Right renal pelvis (tissue), 4 donors: ENCODE data around the gene C2CD4D. TPM values are rescaled to one million over a fixed set of nuclear protein-coding genes. Genes with fewer than 3 reads are reported as not detected.
"Not testable (repeated sequence)": the region's sequence is repeated elsewhere in the genome, so short reads cannot be mapped to it uniquely, and the experiment has no call there.

Experiments
- DNase-seq, 4 donors: peaks; one replicate each; pipeline ENCODE4 v3.0.0-alpha.2; 2013; ENCODE audit warnings: low read depth in 4 of 4, low spot score in 3 of 4, missing footprints in 1 of 4
- polyA plus RNA-seq, 4 donors: library from polyadenylated mRNA; unstranded; fragments of 120-200 nt; gene quantifications; one replicate each; pipeline ENCODE4 v1.2.1, GENCODE V29; 2013; ENCODE audit not compliant: insufficient read length in 4 of 4

The C2CD4D gene
- polyA plus RNA-seq, 4 donors: 0.18 to 0.64 (median 0.23) TPM

DNA sequence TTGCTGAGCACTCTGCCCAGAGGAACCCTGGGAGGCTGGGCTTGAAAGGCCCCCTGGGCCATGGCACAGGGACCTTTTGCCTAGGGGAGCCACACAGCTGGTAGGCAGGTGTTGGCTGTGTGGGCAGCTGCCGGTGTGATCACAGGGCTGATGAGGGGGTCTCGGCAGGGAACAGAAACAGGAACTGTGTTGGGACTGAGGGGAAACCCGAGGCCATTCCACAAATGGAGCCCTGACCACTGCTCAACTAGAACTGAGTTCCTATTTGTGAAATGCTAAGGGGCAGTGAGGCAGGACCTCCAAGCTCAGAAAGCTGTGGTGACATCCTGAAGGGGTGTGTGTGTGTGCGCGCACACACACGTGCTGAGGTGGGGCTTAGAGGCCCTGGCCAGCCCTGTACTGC, 20.3 kb upstream of the C2CD4D start:
- no peak for DNase-seq

DNA sequence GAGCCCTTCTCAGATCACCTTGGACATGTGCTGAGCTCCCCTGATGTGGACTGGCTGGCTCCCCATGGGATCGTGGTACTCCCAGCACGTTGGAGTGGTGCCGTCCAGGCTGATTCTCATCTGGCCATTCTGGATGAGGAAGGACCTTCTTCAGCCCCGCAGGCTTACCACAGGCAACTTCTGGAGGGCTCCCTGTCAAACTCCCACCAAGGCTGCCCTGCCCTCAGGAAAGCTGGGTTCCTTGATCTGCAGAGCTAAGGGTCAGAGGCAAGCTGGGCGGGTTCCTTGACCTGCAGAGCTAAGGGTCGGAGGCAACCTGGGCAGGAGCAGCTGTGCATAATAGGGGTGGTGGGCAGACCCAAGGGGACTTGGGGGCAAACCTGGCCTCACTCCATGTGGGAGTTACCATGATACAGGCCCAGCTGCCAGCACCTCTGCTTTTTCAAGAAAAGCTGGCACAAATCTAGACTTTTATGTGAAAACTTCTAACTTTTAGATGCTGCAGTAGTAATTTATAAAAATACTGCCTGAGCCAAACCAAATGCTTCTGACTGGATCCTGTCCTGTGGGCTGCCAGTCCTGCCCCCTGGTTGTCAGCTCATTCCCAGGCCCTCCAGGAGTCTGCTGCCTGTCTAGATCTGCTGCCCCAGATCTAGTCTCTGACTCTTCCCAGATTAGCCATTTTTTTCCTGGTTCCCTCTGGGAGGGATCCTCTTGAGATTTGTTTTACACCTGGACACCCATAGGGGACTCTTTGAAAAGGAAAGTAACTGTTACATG, 19.5 kb upstream of the C2CD4D start:
- DNase-seq: no peak

DNA sequence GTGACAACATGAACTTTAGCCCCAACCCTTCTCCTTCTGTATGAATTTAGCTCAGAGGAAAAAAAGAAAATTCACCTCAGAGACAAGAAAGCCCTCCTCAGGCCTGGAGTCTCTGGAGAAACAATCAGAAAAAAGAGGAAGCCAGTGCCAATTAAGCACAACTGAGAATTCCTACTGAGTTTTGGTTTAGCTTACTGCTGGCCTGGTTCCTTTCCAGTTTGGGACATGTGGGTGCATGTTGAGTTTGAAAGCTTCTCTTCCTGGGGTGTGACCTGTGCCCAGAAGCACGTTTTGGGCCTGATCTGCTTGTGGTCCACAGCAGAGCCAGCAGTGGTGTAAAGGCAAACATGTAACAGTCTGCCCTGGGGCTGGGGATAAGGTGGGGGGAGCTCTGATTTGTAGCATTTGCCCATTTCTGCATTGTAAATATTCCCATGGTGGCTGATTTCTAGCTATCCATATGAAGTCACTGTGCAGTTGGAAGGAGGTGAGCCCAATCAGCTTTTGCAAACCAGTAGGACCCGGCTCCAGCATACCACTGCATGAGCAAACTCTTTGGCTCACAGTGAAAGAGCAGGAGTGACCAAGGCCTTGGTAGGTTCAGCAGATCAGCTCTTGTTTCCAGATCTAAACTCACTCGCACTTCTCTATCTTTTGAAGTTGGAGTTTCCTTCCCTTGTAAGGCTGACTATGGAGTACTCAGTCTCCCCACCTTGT, 18.6 kb upstream of the C2CD4D start:
- DNase-seq: no peak

DNA sequence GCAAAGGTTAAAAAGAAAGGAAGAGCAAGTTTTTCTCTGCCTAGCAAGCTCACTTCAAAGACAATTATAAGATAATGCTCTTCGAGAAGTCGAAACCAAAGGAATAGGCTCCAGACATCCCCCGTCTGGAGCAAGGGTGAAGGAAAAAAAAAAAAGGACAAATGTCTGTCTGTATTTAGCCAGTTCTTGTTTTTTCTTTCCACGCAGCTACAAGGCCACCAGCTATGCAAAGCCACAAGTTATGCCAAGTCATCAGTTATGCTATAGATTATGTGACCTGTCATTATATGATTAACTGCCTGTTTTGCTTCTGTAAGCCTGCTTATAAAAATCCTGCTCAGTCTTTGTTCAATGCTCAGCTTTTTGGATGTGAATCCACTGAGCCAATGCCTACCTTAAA, 16.3 kb upstream of the C2CD4D start:
- DNase-seq: no peak

DNA sequence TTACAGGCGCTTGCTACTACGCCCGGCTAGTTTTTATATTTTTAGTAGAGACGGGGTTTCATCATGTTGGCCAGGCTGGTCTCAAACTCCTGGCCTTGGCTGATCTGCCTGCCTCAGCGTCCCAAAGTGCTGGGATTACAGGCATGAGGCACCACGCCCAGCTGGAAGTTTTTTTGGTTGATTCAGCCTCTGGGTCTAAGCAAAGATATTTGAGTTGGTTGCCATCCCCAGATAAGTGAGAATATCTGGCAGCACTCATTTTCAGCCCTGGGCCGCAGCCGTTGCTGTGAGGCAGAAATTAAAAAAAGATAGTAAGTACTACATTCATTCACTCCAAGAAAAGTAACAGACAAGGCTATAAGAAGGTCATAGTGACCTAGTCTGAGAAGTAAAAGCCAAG, 15.9 kb upstream of the C2CD4D start:
- DNase-seq: not testable (repeated sequence)

DNA sequence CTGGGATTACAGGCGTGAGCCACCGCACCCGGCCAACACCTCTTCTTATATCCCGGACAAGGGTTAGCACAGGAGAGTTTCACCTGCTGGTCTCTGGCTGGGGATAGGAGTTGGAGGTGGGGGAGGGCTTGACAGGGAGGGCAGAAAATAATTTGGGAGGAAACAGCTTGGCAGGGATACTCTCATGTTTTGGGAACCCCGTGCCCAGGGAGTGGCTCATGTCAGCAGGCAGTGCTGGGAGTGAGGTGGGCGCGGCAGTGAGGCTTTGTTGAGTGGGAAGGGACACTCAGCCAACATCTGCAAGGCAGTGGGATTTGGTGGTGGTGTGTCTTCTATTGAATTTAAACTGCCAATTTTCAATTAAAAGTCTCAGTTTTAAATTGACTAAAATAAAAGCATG, 15.0 kb upstream of the C2CD4D start:
- no peak for DNase-seq

DNA sequence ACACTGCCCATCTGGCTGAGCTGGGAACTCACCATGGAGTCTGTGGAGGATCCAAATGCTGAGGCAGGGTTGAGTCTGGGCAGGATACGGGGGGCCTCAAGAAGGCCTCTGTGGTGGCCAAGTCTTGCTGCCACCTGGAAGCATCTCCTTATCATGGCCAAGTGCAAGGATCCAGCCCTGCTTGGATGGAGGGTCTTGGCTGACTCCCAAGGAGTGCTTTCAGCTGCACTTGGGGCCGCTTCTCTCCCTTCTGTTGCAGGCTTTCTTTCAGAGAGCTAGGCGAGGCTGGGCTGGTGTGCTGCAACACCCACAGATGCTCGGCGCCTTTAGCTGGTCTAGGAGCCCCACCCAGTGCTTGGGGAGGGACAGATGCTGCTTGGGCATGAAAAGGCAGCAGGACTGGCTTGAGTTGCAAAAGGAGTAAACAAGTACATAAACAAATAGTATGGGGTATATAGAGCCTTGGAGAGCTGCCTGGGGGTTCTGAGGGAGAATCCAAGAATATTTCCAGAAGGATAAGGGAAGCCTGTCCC, 13.9 kb upstream of the C2CD4D start, which contains the start of gene THEM5:
Gene THEM5 (minus strand): TSS at position 302 of the 533 bp plus-strand sequence. CDS start 147 bp downstream, at position 155.
- no peak for DNase-seq

DNA sequence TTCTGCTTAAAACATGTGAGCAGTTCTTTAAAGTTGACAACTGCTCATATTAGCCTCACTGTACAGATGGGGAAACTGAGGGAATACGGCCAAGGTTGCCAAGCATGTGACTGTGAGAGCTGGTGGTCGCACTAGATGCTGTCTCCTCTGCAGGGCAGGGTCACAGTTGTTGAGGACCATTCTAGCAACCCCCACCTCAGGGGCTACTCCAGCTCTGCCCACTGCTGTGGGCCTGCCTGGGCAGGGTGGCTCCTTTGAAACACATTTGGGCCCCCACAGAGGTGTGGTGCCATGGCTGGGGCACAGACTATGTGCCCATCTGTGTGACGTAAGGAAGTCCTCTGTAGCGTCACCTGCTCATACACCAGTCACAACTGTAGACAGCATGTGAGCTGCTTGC, 13.1 kb upstream of the C2CD4D start:
- DNase-seq: no peak

DNA sequence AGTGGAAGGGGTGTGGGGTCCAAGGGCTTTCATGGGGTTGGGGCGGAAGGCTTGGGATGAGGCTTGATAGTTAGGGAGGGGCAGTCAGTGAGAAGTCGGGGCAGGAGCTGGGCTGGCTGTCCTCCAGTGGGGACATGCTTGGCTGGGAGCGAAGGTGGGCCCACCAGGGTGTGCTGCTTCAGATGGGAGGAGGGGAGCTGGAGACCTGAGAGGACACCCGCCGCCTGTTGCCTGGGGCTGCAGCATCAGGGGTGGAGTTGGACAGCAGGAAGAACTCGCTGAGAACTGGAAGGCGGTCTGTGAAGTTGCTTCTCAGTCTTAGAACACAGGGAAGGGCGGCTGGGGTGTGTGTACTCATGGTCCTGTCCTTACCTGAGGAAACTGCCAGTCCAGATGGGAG, 12.3 kb upstream of the C2CD4D start:
- DNase-seq: no peak

DNA sequence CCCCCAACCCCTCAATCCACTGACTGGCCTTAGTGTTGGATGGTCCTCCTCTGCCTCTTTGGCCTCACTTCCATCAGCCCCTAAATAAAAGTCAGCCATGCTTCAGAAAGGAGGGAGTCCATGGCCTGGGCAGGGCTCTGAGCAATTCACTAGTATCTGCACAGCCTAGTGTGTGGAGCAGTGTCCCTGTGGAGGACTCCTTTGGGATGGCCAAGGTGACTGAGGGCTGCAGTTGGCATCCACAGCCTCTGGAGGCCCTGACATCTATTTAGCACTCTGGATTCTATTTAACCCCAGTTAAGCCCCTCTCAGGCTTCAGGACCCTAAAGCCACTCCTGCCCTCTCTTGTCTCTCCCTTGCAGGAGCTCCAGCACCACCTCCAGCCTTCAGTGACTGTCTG, 10.3 kb upstream of the C2CD4D start:
- DNase-seq: no peak

DNA sequence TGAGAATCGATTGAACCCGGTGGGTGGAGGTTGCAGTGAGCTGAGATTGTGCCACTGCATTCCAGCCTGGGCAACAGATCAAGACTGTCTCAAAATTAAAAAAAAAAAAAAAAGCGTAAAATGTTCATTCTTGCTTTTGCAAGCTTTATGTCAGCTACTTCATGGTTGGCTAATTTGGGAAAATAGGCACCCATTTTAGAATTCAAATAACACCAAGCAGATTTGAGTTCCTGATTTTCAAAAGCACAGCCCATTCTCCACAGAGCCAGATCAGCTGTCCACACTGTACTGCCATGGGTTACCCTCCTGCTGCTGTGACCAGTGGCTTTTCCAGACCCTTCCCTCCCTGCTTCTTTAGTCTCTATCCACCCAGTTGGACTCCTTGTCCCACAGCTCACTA, 9.5 kb upstream of the C2CD4D start:
- DNase-seq: no peak

DNA sequence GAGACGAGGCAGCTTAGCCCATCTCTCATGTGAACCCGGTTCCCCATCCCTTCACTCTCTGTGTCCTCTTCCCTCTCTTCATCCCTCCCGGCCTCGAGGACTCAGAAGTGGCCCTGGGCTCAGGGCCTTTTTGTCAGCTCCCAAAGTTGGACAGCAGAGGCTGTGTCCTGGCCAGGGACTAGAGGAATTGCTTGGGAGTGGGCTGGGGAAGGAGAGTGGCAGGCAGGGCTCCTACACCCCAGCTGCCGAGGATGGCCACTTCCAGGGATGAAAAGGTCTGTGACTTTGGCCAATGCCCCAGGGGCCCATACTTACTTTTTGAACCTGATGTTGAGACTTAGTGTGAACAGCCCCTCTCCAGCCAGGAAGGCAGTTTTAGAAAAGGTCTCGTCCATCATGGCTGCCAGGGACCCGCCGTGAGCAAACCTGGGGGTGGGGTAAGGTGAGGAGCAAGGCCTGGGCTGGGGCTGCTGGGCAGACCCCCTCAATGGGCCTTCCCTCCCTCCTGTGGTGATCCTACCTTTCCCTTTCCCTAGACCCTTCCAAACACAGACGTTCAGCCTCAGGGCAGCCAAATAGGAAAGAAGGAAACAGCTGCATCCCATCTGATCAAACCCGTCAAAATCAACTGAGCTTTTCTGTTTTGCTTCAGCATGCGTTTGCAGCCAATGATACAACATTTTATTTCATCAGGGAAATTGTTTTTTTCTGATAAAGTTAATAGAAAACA, 8.4 kb upstream of the C2CD4D start:
- no peak for DNase-seq

DNA sequence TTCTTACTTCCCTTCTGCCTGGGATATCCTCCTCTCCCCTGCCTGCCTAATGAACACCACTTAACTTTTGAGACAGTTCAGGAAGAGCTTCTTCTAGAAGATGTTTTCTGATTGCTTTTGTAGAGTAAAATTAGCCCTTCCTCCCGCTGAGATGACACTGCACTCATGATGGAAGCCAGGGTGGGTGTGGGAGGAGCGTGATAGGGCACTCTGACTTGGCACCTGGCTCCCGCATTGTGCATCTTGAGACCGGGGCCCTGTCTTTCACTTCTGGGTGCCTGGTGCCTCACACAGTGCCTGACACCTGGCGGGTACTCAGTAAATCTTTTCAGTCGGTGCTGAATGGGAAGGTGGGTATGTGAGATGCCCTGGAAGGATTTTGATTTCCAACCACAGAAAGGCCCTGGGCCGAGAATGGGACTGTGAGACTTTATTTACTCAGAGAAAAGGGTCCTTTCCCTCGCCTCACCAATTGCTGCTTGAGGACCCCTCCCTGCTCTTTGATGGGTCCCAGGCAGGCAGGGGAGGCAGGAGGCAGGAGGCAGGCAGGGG, 7.1 kb upstream of the C2CD4D start:
- no peak for DNase-seq

DNA sequence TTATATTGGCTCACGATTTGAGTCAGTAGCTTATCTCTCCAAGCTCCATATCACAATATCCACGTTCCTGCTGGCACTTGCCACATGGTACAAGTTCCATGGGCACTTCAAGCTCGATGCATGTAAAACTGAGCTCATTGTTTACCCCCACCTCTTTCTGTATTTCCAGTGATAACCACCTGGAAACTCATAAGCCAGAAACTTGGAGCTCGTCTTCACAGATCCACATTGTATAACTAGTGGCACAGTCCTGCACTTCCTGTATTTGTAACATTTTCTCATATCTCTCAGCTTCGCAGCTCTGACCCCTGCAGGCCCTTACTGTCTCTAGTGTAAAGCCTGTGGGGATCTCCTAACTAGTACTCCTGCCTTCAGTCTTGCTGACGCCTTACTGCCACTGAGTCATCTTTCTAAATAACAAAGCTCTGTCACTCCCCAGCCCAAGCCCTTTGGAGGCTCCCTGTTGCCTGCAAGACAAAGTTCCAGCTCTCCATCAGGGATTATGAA, 6.5 kb upstream of the C2CD4D start:
- DNase-seq: no peak

DNA sequence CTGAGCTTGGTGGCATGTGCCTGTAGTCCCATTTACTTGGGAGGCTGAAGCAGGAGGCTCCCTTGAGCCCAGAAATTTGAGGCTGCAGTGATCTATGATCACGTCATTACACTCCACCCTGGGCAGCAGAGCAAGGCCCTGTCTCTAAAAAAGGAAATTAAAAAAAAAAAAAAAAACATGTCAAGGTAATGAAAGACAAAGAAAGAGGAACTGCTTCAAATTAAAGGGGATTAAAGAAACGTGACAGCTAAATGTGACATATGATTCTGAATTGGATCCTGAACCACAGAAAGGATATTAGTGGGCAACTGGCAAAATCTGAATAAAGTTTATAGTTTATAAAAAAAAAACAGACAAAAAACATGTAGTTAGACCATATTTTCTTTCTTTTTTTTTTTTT, 3.8 kb upstream of the C2CD4D start:
- no peak for DNase-seq

DNA sequence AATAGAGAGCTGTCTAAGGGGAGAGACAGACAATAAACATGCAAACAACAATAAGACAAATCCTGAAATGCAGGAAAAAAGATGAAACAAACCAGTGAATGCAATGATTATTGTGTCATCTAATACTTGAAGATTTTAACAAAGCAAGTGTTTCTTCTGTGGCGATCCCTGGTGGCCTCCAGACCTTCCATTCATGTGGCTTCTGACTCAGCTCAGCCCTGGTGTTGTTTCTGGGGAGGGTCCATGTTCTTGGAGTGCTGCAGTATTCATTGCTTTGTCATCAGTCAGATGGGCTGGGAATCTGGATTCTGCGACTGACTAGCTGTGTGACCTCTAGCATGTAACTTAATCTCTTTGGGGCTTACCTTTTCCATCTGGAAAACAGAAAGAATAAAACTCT, 1.5 kb upstream of the C2CD4D start:
- DNase-seq: no peak

DNA sequence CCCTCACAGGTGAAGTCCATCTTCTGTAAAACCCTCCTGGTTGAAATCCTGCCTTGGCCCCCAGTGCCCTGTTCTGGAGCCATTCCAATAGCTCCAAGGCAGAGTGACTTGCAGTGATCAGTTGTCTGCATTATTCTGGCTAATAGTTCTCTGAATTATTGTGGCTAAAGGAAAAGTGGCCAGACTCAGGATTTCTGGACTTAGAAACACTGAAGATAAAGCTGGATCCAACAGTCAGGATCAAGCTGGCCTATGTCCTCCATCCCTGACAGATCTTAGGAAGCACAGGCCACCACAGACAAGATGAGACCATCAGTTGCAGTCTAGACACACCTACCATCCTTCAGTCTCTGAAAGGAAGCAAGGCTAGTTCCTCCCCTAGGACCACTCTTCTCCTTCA, 801 bp upstream of the C2CD4D start:
- no peak for DNase-seq

DNA sequence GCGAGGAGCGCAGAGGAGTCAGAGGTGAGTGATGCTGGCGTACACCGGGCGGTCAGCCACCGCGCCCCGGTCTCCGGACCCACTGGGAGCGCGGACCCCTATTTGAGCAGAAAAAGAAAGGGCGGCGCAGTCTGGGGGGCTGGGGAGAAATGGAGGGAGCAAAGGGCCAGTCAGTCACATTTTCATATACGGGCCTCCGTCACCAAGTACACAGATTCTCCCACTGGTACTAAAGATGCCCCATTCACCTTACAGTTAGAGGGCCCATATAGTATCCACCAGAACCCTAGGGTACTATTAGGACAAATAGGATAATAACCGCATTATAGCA, 573 bp downstream of the C2CD4D start:
- DNase-seq: no peak

DNA sequence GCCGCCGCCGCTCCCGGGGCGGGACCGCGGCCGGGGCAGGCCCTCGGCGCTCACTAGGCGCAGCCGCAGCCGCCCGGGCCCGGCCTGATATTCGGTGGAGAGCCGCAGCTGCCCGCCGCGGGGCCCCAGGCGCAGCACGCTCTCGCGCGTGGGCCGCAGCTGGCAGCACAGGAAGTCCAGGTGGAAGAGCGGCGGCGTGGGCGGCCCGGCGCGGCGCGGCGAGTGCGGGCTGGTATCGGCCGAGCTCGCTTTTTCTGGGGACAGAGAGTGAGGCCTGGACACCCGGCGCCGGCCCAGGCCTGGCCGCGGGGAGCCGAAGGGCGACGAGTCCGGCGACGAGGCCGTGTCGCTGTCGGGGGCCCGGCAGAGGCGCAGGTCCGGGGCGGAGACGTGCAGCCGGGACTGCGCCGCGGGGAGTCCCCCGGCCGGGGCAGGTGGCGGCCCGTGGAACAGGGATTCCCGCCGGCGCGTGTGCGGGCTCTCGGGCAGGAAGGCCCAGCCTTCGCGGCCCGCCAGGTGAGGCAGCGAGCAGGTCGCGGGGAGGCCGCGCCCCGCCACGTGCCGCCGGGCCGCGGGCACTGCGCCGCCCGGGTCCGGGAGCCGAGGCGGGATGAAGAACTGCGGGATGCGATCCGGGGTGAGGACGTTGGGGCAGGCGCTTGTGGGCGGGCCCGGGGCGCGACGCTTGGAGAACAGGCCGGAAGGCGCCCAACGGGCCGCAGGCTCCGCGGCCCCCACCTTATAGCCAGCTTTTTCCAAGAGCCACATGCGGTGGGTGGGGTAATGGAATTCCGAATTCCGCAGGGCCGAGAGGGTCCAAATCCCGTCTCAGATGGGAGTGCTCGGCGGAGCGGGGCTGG, 1.2 kb downstream of the C2CD4D start:
- DNase-seq: no peak

DNA sequence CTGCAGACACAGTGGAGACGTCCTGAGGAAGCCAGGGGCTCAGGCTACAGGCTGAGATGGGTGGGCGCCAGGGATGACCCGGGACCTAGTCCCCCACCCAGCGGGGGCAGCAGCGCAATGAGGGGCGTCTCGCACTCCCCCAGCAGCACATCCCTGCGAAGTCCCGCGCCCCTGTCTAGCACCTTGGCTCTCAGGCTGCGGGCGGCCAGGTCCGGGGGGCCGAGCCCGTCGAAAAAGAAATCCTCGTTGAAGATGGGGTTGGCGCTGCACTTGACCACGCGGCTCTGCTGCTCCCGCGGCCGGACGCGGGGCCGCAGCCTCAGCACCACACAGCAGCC, 1.8 kb downstream of the C2CD4D start:
- DNase-seq: no peak
